Activated naive CD8-positive, alpha-beta T cell treated with anti-CD3 and anti-CD28 coated beads, Interleukin-2, amount 50 U/mL, for 16 hours (primary cell): ENCODE measurements around the gene TAF11L6.
"Not testable (repeated sequence)": the region's sequence is repeated elsewhere in the genome, so short reads cannot be mapped to it uniquely, and the experiment has no call there.

ENCODE experiments used
- DNase-seq: peaks from one replicate; pipeline ENCODE4 v3.0.0-alpha.2; 2020; ENCODE audit warnings: low read depth, low spot score

The TAF11L6 gene

DNA sequence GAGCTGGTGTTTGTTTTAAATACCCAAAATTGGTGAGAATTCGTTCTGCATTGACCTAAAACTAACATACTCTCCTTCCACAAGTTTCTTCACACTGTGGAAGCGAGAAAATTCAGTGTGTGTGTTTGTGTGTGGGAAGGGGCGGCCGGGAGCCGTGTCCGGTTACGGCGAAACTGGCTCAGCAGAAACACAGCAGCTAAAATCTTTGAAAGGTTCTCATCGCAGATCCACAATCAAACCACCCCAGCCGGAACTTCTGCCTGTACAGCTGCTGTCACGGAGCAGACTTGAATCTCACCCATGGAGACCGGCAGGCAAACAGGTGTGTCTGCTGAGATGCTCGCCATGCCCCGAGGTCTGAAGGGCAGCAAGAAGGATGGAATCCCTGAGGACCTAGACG lies at the start of gene TAF11L6:
TSS of gene TAF11L6 (plus strand) at position 301 of the 400 bp plus-strand sequence.
- not testable (repeated sequence) for DNase-seq

DNA sequence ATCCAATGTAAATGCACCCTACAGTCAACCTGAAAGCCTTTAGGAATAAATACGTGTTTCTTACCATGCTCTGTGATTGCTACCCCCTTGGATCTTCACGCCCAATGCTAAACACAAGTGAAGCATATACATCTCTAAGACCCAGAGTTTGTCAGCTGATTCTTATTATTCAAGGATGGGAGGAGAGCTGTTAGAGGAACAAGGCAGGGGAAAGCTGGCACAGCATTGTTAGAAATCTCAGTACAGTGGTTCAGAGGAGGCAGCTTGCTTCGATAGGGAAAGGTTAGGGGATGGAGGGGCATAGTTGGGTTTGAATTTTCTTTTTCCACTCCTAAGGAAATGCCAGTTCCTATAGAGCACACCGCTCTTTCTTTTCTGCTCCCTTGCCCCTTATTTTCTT lies 47.1 kb upstream of the TAF11L6 start:
- DNase-seq = no peak

GRCh38 chr5:17482790-17483189 lies 45.7 kb upstream of the TAF11L6 start:
- no peak for DNase-seq

DNA sequence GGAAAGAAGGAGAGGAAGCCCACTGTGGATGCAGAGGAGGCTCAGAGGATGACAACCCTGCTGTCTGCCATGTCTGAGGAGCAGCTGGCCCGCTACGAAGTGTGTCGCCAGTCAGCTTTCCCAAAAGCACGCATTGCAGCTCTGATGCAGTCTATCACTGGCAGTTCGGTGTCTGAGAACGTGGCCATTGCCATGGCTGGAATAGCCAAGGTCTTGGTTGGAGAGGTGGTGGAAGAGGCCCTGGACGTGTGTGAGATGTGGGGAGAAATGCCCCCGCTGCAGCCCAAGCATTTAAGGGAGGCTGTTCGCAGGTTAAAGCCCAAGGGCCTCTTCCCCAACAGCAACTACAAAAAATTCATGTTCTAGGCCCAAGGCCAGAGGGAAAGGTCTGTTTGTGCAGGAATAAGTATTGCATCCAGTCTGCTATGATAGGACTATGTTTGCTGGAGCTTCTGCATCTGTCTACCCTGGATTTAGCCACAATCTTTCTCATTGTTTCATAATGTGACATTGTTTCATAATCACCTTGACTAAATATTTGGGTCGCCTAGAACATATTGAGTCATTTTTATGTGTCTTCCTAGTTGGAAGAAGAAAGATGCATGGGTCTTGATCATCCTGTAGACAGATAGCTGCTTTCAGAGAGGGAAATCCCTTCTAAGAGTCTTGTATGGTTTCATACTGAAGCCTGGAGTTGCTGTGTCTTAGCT lies 41.9 kb upstream of the TAF11L6 start:
- DNase-seq = not testable (repeated sequence)

DNA sequence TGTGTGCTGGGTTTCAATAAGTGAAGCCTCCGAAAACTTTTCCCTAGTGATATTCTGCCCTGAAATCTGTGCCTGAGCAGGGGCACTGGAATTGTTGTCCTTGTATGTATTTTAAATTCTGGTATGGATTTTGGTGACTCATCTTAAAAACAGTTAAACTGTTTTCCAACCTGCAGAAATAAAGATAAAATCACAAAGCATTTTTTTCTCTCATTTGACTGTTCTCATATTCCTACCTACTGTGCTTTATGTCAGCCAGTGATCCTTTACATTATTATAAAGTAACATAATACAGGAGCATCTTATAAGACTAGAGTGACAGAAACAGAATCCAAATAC lies 41.3 kb upstream of the TAF11L6 start:
- no peak for DNase-seq

GRCh38 chr5:17491257-17491656 lies 37.2 kb upstream of the TAF11L6 start:
- not testable (repeated sequence) for DNase-seq

DNA sequence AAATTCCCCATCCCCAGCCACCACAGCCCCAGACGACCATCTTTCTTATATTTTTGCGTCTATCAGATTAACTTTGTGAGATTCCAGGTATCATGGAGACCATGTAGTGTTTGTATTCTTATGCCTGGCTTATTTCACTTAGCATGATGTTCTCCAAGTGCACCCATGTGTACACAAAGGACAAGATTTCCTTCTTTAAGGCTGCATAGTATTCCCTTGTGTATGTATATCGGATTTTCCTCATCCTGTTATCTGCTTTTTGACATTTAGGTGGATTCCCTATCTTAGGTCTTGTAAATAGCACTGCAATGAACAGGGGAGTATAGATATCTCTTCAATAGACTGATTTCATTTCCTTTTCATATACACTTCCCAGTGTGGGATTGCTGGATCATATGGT lies 35.7 kb upstream of the TAF11L6 start:
- no peak for DNase-seq

GRCh38 chr5:17497446-17497845 lies 31.0 kb upstream of the TAF11L6 start:
- no peak for DNase-seq

DNA sequence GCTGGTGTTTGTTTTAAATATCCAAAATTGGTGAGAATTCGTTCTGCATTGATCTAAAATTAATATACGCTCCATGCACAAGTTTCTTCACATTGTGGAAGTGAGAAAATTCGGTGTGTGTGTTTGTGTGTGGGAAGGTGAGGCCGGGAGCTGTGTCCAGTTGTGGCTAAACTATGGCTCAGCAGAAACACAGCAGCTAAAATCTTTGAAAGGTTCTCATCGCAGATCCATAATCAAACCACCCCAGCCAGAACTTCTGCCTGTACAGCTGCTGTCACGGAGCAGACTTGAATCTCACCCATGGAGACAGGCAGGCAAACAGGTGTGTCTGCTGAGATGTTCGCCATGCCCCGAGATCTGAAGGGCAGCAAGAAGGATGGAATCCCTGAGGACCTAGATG lies 30.5 kb upstream of the TAF11L6 start, which contains the start of gene TAF11L2:
TSS of gene TAF11L2 (plus strand) at position 301 of the 400 bp plus-strand sequence.
- DNase-seq = not testable (repeated sequence)

- DNase-seq = no peak
These were observed 16.6 kb upstream of the TAF11L6 start for GRCh38 chr5:17511775-17512325.

GRCh38 chr5:17517526-17517925 lies 10.9 kb upstream of the TAF11L6 start:
- DNase-seq = not testable (repeated sequence)

- not testable (repeated sequence) for DNase-seq
These were observed 10.4 kb upstream of the TAF11L6 start, which contains the start of gene TAF11L3 for GRCh38 chr5:17518067-17518466. TAF11L3 (plus strand) TSS chr5:17518367.

GRCh38 chr5:17519508-17519907 lies 9.0 kb upstream of the TAF11L6 start:
- DNase-seq = not testable (repeated sequence)

- not testable (repeated sequence) for DNase-seq
These were observed 7.0 kb upstream of the TAF11L6 start, which contains the start of gene TAF11L4 for GRCh38 chr5:17521501-17521900. TAF11L4 (plus strand) TSS chr5:17521801.

GRCh38 chr5:17524935-17525334 lies 3.5 kb upstream of the TAF11L6 start, which contains the start of gene TAF11L5:
TAF11L5 (plus strand) TSS chr5:17525235.
- not testable (repeated sequence) for DNase-seq

DNA sequence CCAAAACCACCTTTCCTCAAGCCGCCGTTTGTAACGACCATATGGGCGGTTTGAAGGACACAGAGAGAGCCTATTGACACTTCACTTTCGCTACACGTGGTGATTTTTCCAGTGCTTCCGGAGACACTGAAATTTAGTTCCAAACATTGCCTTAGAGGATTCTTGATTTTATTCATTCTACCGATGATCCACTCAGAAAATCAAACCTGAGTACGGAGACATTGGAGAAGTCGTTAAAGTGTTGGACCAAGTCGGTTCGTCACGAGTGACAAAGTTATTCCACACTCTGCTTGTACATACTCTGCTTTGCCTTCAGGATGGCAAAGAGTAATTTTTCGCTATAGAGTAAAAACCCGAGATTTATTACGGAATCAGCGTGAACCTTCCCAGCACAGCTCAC lies 2.0 kb upstream of the TAF11L6 start:
- DNase-seq = peak; percentile 8
